Hematopoietic multipotent progenitor cell treated with erythropoietin and hydrocortisone succinate and interleukin-3 and kit ligand, for 17 days (in vitro differentiated cells): ENCODE measurements around the gene CTNNA3.
"Not testable (repeated sequence)": the region's sequence is repeated elsewhere in the genome, so short reads cannot be mapped to it uniquely, and the experiment has no call there.

Source experiments
- DNase-seq: peaks from one replicate; pipeline ENCODE4 v3.0.0-alpha.2; 2015; ENCODE audit warnings: low spot score

The CTNNA3 gene

GRCh38 chr10:67696029-67696428 lies at the start of gene CTNNA3:
Gene CTNNA3, minus strand, starts transcription at chr10:67696195.
- no peak for DNase-seq

GRCh38 chr10:67735430-67735829 lies 39.4 kb upstream of the CTNNA3 start:
- DNase-seq: no peak

GRCh38 chr10:67733511-67733910 lies 37.5 kb upstream of the CTNNA3 start:
- no peak for DNase-seq

GRCh38 chr10:67725567-67725966 lies 29.6 kb upstream of the CTNNA3 start:
- no peak for DNase-seq

GRCh38 chr10:67723601-67724000 lies 27.6 kb upstream of the CTNNA3 start:
- DNase-seq: no peak

GRCh38 chr10:67722113-67722512 lies 26.1 kb upstream of the CTNNA3 start:
- DNase-seq: no peak

- DNase-seq: not testable (repeated sequence)
Observed at GRCh38 chr10:67716455-67716854, 20.5 kb upstream of the CTNNA3 start.

- no peak for DNase-seq
Observed at GRCh38 chr10:67705921-67706320, 9.9 kb upstream of the CTNNA3 start.

- not testable (repeated sequence) for DNase-seq
Observed at GRCh38 chr10:67699613-67700270, 3.7 kb upstream of the CTNNA3 start.

GRCh38 chr10:67698164-67698563 lies 2.2 kb upstream of the CTNNA3 start:
- no peak for DNase-seq

GRCh38 chr10:67697724-67698131 lies 1.7 kb upstream of the CTNNA3 start:
- peak; percentile 24 for DNase-seq

GRCh38 chr10:67696679-67697078 lies 684 bp upstream of the CTNNA3 start:
- no peak for DNase-seq

GRCh38 chr10:67695555-67695954 lies 440 bp downstream of the CTNNA3 start:
- DNase-seq: no peak

GRCh38 chr10:67691861-67692260 lies 4.1 kb downstream of the CTNNA3 start:
- not testable (repeated sequence) for DNase-seq

GRCh38 chr10:67690540-67690939 lies 5.5 kb downstream of the CTNNA3 start:
- DNase-seq: not testable (repeated sequence)

GRCh38 chr10:67684140-67684539 lies 11.9 kb downstream of the CTNNA3 start:
- not testable (repeated sequence) for DNase-seq

GRCh38 chr10:67678335-67678974 lies 17.5 kb downstream of the CTNNA3 start:
- no peak for DNase-seq

GRCh38 chr10:67676208-67676825 lies 19.7 kb downstream of the CTNNA3 start:
- no peak for DNase-seq

GRCh38 chr10:67670401-67670800 lies 25.6 kb downstream of the CTNNA3 start:
- no peak for DNase-seq

- DNase-seq: no peak
Observed at GRCh38 chr10:67669978-67670377, 26.0 kb downstream of the CTNNA3 start.

- no peak for DNase-seq
Observed at GRCh38 chr10:67668448-67668847, 27.5 kb downstream of the CTNNA3 start.

GRCh38 chr10:67667035-67667425 lies 29.0 kb downstream of the CTNNA3 start:
- DNase-seq: no peak

GRCh38 chr10:67666416-67667034 lies 29.5 kb downstream of the CTNNA3 start:
- DNase-seq: peak; percentile 31
